AG09309 (cell line): ENCODE results near the gene ZNF346.

Experiments
- DNase-seq: peaks from one replicate; pipeline ENCODE4 v3.0.0-alpha.2; 2010; ENCODE audit warnings: low read depth
- H3K4me3 ChIP-seq: 2 replicates; pipeline ENCODE4 v1.5.1; 2011; ENCODE audit warnings: mild to moderate bottlenecking, low read depth, low read length, moderate library complexity; ENCODE audit not compliant: control insufficient read depth
- CTCF ChIP-seq: IDR thresholded peaks from 2 replicates; pipeline ENCODE4 v1.5.1; 2011; ENCODE audit warnings: mild to moderate bottlenecking, low read depth, low read length, inconsistent platforms; ENCODE audit not compliant: insufficient read depth, control insufficient read depth; ENCODE audit errors: missing control alignments

The ZNF346 gene

GRCh38 chr5:177089127-177089526, 66.6 kb downstream of the ZNF346 start:
- no peak overlapping the region for H3K4me3 ChIP-seq
- no peak for DNase-seq
- no peak for TF ChIP-seq CTCF

- DNase-seq = no peak
- no peak for TF ChIP-seq CTCF
- no peak overlapping the region for H3K4me3 ChIP-seq
Observed at GRCh38 chr5:177089825-177090641, 67.5 kb downstream of the ZNF346 start.

GRCh38 chr5:177090813-177091212, 68.3 kb downstream of the ZNF346 start:
- H3K4me3 ChIP-seq = no peak overlapping the region
- no peak for TF ChIP-seq CTCF
- no peak for DNase-seq

GRCh38 chr5:177091232-177091631, 68.7 kb downstream of the ZNF346 start:
- DNase-seq = no peak
- TF ChIP-seq CTCF = no peak
- no peak overlapping the region for H3K4me3 ChIP-seq

GRCh38 chr5:177092178-177093081, 69.9 kb downstream of the ZNF346 start:
- no peak for TF ChIP-seq CTCF
- DNase-seq = no peak
- H3K4me3 ChIP-seq = no peak overlapping the region

- H3K4me3 ChIP-seq = no peak overlapping the region
- TF ChIP-seq CTCF = no peak
- DNase-seq = no peak
Observed at GRCh38 chr5:177093082-177093712, 70.7 kb downstream of the ZNF346 start.
